ENCODE results near the gene ATP8B4. TPM values are rescaled to one million over a fixed set of nuclear protein-coding genes. Genes with fewer than 3 reads are reported as not detected.

Gene ATP8B4
- total and polyA plus RNA-seq, 2 of the 8 experiments (the other 6 are each of a cell fraction or from before 2014, with no cell fraction given): 0.17 to 0.24 TPM

DNA sequence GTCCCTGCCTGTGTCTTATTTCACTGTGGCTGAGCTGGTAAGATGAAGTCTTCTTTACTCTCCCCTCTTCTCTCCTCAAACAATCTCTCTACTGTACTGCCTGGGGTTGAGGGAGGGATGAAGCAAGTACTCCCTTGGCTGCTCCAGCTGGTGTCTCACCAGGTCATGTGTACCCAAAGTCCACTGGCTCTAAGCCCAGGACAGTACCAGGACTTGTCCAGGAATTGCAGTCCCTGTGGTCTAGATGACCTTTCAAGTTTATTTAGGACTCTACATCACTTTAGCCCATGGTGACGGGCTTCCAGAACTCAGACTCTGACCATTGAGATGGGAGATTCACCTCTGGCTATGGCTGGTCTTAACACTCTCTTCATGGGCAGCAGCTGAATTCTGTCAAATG, 45.4 kb upstream of the ATP8B4 start:
- Histone ChIP-seq H3K4me2 (ENCODE audit: insufficient read depth in 1 of 2, low read depth in 2 of 2, low read length in 2 of 2) (no peak overlapping the region), H3K27ac (ENCODE audit: low read depth, low read length) (no peak overlapping the region), H4K20me1 (replicated peaks in 1 of 2; ENCODE audit: control insufficient read depth in 1 of 2, insufficient read depth in 2 of 2, low read length in 2 of 2) (no peaks in the 10 kb centered on the region), H2BK120ac (replicated peaks; ENCODE audit: low read depth, low read length) (no peak overlapping the region), H3K36me3 (ENCODE audit: control insufficient read depth in 2 of 4, insufficient read depth in 4 of 4, low read length in 3 of 4) (no peaks in the 10 kb centered on the region), H4K8ac (ENCODE audit: extremely low read depth, insufficient read depth, low read length) (no peak overlapping the region), H3K14ac (ENCODE audit: insufficient read length) (no peak overlapping the region), H3K18ac (ENCODE audit: extremely low read depth, low read length) (no peak overlapping the region), H3K4me1 (replicated peaks in 1 of 4; ENCODE audit: control insufficient read depth in 3 of 4, insufficient read depth in 4 of 4, low read length in 3 of 4) (no peaks in the 10 kb centered on the region), H3K79me2 (ENCODE audit: control insufficient read depth in 1 of 2, insufficient read depth in 2 of 2, low read length in 2 of 2) (no peaks in the 10 kb centered on the region), H3K9ac (replicated peaks in 1 of 4; ENCODE audit: extremely low read depth in 1 of 4, low read depth in 3 of 4, low read length in 3 of 4) (no peak overlapping the region), H3K4me3 (ENCODE audit: extremely low read depth in 1 of 4, insufficient read depth in 2 of 4, low read depth in 3 of 4, low read length in 4 of 4) (no peak overlapping the region), H2BK15ac (ENCODE audit: low read length) (no peak overlapping the region), H3K56ac (replicated peaks; ENCODE audit: insufficient read length, low read depth, low read length) (no peak overlapping the region), H2AFZ (ENCODE audit: low read length) (no peak overlapping the region), H4K5ac (ENCODE audit: insufficient read length, low read depth, low read length) (no peak overlapping the region), H2BK20ac (ENCODE audit: low read length) (no peak overlapping the region), H3K79me1 (ENCODE audit: low read depth, low read length) (no peaks in the 10 kb centered on the region), H3K4ac (replicated peaks; ENCODE audit: insufficient read length, low read depth, low read length) (no peak overlapping the region), H4K91ac (replicated peaks; ENCODE audit: insufficient read length, low read length) (no peak overlapping the region), H3K27me3 (replicated peaks in 1 of 4; ENCODE audit: control insufficient read depth in 3 of 4, extremely low read depth in 1 of 4, insufficient read depth in 3 of 4, low read length in 3 of 4) (no peaks in the 10 kb centered on the region), H3K23me2 (ENCODE audit: low read depth, low read length) (no peaks in the 10 kb centered on the region), H2AK5ac (ENCODE audit: low read depth, low read length) (no peak overlapping the region), H3K9me3 (ENCODE audit: insufficient read depth in 2 of 2, low read depth in 1 of 2, low read length in 1 of 2) (no peaks in the 10 kb centered on the region), H2BK5ac (ENCODE audit: low read depth, low read length) (no peak overlapping the region), H3K23ac (ENCODE audit: insufficient read length) (no peak overlapping the region), H2BK12ac (ENCODE audit: low read depth, low read length) (no peak overlapping the region)
- TF ChIP-seq RAD21 (IDR thresholded peaks at IDR 0.05 in 1 of 2, conservative IDR thresholded peaks at IDR 0.05 in 1 of 2; ENCODE audit: low read depth in 2 of 2, low read length in 2 of 2): no peak
- TF ChIP-seq SP4 (IDR thresholded peaks at IDR 0.05; ENCODE audit: low read length): no peak
- no peak for TF ChIP-seq CHD1 (IDR thresholded peaks at IDR 0.05; ENCODE audit: low read depth, low read length)
- TF ChIP-seq JUN (IDR thresholded peaks at IDR 0.05; ENCODE audit: low read depth, low read length): no peak
- no peak for TF ChIP-seq EP300 (IDR thresholded peaks at IDR 0.05; ENCODE audit: borderline replicate concordance in 1 of 2, low read depth in 2 of 2, low read length in 2 of 2)
- FAIRE-seq (no peak), DNase-seq (ENCODE audit: low read depth in 1 of 2, low spot score in 2 of 2) (no peak)
- ChIA-PET CTCF (ENCODE audit: partially characterized antibody) (interaction anchor here (1.1 kb wide), 1 partner anchor 19 kb away, joined by 4 read pairs; no protein-coding TSS in a partner anchor), POLR2A (ENCODE audit: partially characterized antibody) (interaction anchor here (0.9 kb wide), 1 partner anchor 16 kb away, joined by 3 read pairs; no protein-coding TSS in a partner anchor)
- 89% methylated on average over 1 of the region's 1 CpG; no CpG with 5 or more reads in 1 of the 2 experiments for WGBS, 2 experiments (ENCODE audit: extremely low coverage in 1 of 2, insufficient coverage in 1 of 2, insufficient read length in 1 of 2, insufficient replicate concordance in 2 of 2, low coverage in 1 of 2, low lambda C conversion rate in 2 of 2, missing lambda C conversion rate in 1 of 2)
